Measurements from ENCODE around the gene SYT5. TPM values are rescaled to one million over a fixed set of nuclear protein-coding genes. Genes with fewer than 3 reads are reported as not detected.

The SYT5 gene
- total and polyA plus RNA-seq, 2 experiments from 2014 or later: 0.98 to 1.4 TPM

DNA sequence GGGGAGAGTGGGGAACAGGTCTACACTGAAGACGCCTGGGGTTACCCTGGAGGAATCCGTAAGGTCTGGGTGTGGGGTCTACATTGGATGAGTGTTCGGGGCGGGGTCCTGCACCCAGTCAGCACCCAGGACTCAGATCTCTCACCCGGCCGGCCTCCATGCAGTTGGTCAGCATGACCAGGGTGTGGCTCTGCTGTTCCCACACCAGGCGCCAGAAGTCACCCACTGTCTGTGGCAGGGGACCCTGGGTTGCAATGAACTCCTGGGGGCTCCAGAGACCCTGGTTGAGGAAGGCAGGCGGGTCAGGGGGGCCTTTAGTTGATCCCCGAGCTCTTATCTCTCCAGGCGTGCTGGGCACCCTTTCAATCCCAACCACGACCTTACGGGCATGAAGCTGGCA is 6.0 kb upstream of the SYT5 start:
- Histone ChIP-seq H3K79me2 (no peaks in the 10 kb centered on the region), H4K20me1 (ENCODE audit: insufficient read depth, poor library complexity, severe bottlenecking) (no peaks in the 10 kb centered on the region), H3K9me3 (ENCODE audit: low read depth) (no peaks in the 10 kb centered on the region), H3K27ac (no peak overlapping the region), H3K4me3 (no peak overlapping the region), H3K4me2 (no peak overlapping the region), H3K27me3 (no peaks in the 10 kb centered on the region), H3K4me1 (ENCODE audit: insufficient read depth) (no peaks in the 10 kb centered on the region), H3K36me3 (replicated peaks; ENCODE audit: insufficient read depth, low read depth) (no peaks in the 10 kb centered on the region), H2AFZ (no peak overlapping the region), H3K9me2 (replicated peaks; ENCODE audit: insufficient read depth) (no peaks in the 10 kb centered on the region)
- WGBS (ENCODE audit: low lambda C conversion rate, missing lambda C conversion rate): 82% methylated on average over 12 of the region's 12 CpGs
- no peak for TF ChIP-seq EZH2phosphoT487 (IDR thresholded peaks at IDR 0.05; ENCODE audit: low read depth, severe bottlenecking, unreplicated experiment)
- no peak for TF ChIP-seq CTCF (IDR thresholded peaks at IDR 0.05; ENCODE audit: poor library complexity)
- TF ChIP-seq EZH2 (IDR thresholded peaks at IDR 0.05; ENCODE audit: borderline replicate concordance): no peak
- DNase-seq (ENCODE audit: low spot score): no peak

GRCh38 chr19:55181740-55182139 is 1.7 kb upstream of the SYT5 start:
- H3K27me3 ChIP-seq: peaks cover 20% of the 10 kb centered on the region

GRCh38 chr19:55178781-55179599 is 1.1 kb downstream of the SYT5 start:
- H2AFZ ChIP-seq: no peak overlapping the region
- H3K79me2 ChIP-seq: no peaks in the 10 kb centered on the region
- no peaks in the 10 kb centered on the region for H3K9me2 ChIP-seq (replicated peaks; ENCODE audit: insufficient read depth)
- peaks cover 17% of the 10 kb centered on the region for H3K4me1 ChIP-seq (ENCODE audit: insufficient read depth)
- H3K27ac ChIP-seq: no peak overlapping the region
- peak overlapping the region; percentile 68 for H3K4me3 ChIP-seq
- WGBS (ENCODE audit: low lambda C conversion rate, missing lambda C conversion rate): 2% methylated on average over 55 of the region's 61 CpGs
- peak; percentile 89 for DNase-seq (ENCODE audit: low spot score)
- H4K20me1 ChIP-seq (ENCODE audit: insufficient read depth, poor library complexity, severe bottlenecking): no peaks in the 10 kb centered on the region
- no peaks in the 10 kb centered on the region for H3K9me3 ChIP-seq (ENCODE audit: low read depth)
- TF ChIP-seq CTCF (IDR thresholded peaks at IDR 0.05; ENCODE audit: poor library complexity) (no peak), EZH2phosphoT487 (IDR thresholded peaks at IDR 0.05; ENCODE audit: low read depth, severe bottlenecking, unreplicated experiment) (no peak), EZH2 (IDR thresholded peaks at IDR 0.05; ENCODE audit: borderline replicate concordance) (no peak)
- peak overlapping the region; percentile 92 for H3K4me2 ChIP-seq
- H3K36me3 ChIP-seq (replicated peaks; ENCODE audit: insufficient read depth, low read depth): no peaks in the 10 kb centered on the region
- peaks cover 45% of the 10 kb centered on the region for H3K27me3 ChIP-seq

More at GRCh38 chr19:55181740-55182139, 1.7 kb upstream of the SYT5 start:
- no peaks in the 10 kb centered on the region for H3K79me2 ChIP-seq
- no peaks in the 10 kb centered on the region for H3K9me3 ChIP-seq (ENCODE audit: low read depth)
- TF ChIP-seq EZH2phosphoT487 (IDR thresholded peaks at IDR 0.05; ENCODE audit: low read depth, severe bottlenecking, unreplicated experiment) (no peak), CTCF (IDR thresholded peaks at IDR 0.05; ENCODE audit: poor library complexity) (no peak), EZH2 (IDR thresholded peaks at IDR 0.05; ENCODE audit: borderline replicate concordance) (no peak)
- no peak overlapping the region for H3K4me3 ChIP-seq
- peaks cover 17% of the 10 kb centered on the region for H3K4me1 ChIP-seq (ENCODE audit: insufficient read depth)
- no peaks in the 10 kb centered on the region for H4K20me1 ChIP-seq (ENCODE audit: insufficient read depth, poor library complexity, severe bottlenecking)
- no peaks in the 10 kb centered on the region for H3K36me3 ChIP-seq (replicated peaks; ENCODE audit: insufficient read depth, low read depth)
- no peaks in the 10 kb centered on the region for H3K9me2 ChIP-seq (replicated peaks; ENCODE audit: insufficient read depth)
- DNase-seq (ENCODE audit: low spot score): no peak
- H3K27ac ChIP-seq: no peak overlapping the region
- 78% methylated on average over 20 of the region's 20 CpGs for WGBS (ENCODE audit: low lambda C conversion rate, missing lambda C conversion rate)
- no peak overlapping the region for H3K4me2 ChIP-seq
- no peak overlapping the region for H2AFZ ChIP-seq

All from hepatocyte (in vitro differentiated cells).